NOMO-1 treated with DMSO at 0.1 percent for 48 hours (cell line): ENCODE measurements around the gene LIN37.
A peak's percentile ranks its signal among the peaks of the same experiment; 100 is the strongest.

Experiments used
- DNase-seq: peaks from one replicate; lab custom pipeline; 2025; ENCODE audit not compliant: unreplicated experiment; lab: John Stamatoyannopoulos, UW

The LIN37 gene

DNA sequence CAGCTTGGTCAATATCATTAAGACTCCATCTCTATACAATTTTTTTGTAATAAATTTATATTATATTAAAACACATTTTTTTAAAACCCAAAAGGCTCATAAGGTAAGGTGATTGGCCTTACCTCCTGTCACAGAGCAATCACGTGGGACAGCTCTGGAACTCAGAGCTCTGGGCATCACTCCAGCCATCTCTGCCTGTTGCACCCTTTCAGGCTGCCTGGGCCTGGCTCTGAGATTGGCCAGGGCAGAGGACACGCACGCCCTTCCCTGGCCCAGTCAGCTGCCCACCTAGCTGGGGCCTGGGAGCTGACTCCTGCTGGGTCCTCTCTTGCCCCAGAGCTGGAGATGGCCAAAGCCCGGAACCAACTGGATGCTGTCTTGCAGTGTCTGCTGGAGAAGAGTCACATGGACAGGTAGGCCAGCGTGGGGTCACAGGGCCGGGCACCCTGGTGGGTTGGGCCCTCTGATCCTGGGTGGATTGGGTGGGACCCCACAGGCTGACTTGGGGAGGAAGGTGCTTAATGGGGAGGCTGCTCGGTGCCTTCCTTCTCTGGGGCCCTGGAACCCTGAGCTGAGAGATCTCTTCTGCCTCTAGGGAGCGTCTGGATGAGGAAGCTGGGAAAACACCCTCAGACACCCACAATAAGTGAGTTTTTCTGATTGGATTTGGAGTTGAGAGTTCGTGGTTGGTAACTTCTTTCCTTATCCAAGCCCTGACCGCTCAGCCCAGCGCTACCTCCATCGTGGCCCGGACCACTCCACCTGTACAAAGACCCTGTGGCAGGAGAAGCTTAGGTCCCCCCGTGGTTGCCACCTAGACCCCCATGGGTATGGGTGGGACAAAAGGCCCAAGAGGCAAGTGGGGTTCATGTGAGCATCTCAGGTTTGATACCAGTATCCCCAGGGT lies 3.7 kb downstream of the LIN37 start:
- DNase-seq, result no peak

DNA sequence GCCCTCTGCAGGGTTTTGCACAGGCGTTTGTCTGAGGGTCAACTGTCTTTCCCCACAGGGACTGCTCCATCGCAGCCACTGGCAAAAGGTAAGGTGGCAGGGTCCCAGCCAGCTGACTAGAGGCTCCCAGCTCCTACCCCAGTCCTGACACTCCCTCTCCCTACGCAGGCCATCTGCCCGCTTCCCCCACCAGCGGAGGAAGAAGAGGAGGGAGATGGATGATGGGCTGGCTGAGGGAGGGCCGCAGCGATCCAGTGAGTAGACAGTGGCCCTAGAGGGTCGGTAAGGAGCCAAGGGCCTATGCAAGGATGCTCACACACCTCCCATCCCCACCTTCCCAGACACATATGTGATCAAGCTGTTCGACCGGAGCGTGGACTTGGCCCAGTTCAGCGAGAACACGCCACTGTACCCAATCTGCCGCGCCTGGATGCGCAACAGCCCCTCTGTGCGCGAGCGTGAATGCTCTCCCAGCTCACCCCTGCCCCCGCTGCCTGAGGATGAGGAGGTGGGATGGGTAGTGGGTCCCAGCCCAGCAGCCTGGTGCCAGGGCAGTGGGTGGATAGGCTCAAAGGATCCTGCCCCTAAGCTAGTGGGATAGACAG lies 4.5 kb downstream of the LIN37 start:
- no peak for DNase-seq

DNA sequence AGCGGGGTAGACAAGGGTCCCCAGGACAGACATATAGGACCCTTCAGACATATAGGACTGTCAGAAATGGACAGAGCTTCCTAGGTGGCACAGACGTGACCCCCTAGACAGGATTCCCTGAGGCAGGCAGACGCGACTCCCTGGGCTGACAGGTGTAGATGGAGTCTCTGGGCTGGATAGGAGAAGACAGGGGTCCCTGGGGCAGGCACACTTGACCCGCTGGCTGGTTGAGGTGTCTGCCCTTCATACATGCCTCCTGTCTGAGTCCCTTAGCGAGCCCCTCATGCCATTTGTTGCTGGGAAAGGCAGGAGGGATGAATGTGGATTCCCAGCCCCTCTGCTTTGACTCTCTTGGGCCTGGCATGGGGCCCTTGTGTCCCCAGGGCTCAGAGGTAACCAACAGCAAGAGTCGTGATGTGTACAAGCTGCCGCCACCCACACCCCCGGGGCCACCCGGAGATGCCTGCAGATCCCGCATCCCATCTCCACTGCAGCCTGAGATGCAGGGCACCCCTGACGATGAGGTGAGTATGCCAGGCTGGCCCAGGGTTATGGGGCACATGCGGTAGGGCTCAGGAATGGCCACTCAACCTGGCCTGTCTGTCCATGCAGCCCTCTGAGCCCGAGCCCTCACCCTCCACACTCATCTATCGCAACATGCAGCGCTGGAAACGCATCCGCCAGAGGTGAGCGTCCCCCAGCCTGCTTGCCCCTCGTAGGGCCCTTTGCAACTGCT lies 5.4 kb downstream of the LIN37 start:
- no peak for DNase-seq

DNA sequence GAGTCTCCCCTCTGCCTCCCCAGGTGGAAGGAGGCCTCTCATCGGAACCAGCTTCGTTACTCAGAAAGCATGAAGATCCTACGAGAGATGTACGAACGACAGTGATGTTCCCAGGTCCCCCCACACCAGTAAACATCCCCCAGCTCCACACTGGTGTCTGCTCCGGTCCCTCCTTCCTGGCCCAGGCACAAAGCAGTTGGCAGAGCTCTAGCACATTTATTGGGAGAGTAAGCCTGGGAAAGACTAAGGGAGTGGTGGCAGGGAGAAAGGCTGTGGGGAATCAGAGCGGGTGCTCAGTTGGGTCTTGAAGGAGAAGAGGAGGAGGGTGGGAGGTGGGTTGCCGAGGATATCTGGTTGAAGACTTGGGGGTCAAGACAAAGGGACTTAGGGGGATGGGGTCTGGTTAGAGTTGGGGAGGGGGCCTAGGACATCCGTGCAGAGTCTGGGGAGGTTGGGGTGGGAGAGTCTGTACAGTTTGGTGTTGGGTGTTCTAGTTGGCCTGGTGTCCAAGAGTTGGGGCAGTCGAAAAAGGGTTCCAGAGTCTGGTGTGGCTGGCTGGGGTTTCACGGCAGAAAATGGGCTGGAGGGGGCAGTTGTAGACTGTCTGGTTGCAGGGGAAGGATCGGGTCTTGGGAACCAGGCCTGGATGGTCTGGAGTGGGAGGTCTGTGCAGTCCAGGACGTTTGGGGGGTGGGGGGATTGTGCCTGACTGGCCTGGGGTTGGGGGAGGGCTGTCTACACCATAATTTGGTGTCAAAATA lies 6.2 kb downstream of the LIN37 start:
- no peak for DNase-seq

DNA sequence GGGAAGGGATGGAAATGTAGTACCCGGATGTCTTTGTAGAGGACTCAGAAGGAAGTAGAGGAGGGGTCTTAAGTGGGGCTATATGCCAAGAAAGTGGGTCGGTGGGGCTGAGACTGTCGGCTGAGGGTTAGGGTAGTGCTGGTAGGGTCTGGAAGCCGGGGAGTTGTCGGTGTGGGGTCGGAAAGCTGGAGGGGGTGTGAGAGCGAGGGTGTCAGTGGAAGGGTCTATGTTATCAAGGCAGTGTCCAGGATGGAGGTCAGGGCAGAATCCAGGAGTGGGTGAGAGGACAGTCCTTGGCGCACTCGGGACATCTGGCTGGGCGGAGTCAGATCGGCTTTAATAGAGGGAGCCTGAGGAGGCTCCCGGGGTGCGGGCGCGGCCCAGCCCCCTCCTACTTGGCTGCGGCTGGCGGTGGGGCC lies 6.8 kb downstream of the LIN37 start:
- DNase-seq, result no peak

- DNase-seq, result no peak
Observed at GRCh38 chr19:35755550-35756376, 7.4 kb downstream of the LIN37 start.

DNA sequence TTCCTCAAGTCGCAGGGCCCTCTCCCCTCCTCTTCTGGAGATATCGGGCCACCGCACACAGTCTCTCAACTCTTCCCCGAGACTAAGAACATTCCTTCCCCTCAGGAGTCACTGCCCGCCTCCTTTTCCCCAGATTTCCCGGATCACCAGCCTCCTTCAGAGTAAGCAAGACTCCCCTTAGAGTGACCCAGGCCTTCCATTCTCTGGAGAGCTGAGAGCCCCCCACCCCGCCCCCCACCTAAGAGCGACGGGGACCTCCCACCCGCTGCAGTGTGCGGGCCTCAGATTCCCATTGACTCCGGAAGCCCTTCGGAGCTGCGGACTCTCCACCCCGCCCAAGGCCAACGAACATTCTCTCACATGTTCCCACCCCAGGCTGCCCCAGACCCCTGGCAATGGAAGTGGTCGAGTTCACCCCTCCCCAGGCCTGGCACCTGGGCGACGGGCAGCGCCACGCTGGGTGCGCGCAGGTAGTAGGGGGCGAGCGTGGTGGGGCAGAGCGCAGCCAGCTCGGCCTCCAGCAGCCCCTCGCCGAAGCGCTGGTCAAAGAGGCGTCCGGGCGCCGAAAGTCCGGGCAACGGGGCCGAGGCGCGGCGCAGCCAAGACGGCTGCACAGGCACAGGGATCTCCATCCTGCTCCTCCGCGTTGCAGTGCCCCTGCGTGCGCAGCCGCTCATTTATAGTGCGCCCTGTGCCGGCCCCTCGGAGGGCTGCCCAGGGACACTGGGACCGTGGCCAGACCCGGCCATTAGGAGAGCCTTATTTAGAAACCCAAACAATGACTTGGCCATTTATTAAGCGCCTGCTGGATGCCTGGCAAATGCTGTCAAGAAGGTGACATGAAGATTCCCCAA lies 8.2 kb downstream of the LIN37 start, which contains the start of gene HSPB6:
TSS of gene HSPB6 (minus strand) at position 653 of the 854 bp plus-strand sequence. CDS start at position 632, 21 bp downstream.
- DNase-seq, result no peak

DNA sequence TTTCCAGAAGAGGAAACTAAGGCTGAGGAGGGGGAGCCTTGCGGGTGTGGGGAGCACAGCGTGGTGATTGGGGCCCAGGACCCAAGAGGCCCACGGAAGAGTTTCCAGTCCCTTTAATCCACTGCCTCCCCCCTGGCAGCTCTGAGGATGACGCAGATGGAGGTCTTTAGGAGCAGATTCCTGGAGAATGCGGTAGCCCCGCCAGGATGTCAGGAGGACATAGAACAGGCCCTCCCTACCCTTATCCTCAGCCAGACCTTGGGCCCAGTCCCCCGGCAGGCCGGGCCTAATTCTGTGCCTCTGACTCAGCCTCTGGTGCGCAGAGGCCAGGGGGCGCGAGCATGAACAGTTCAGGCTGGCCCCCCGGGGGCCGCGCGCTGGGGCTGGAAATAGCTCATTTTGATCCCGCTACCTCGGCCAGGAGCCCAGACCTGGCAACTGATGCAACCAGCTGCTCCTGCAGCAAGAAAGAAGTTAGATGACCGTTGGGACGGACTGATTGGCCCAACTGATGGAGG lies 8.9 kb downstream of the LIN37 start:
- no peak for DNase-seq

DNA sequence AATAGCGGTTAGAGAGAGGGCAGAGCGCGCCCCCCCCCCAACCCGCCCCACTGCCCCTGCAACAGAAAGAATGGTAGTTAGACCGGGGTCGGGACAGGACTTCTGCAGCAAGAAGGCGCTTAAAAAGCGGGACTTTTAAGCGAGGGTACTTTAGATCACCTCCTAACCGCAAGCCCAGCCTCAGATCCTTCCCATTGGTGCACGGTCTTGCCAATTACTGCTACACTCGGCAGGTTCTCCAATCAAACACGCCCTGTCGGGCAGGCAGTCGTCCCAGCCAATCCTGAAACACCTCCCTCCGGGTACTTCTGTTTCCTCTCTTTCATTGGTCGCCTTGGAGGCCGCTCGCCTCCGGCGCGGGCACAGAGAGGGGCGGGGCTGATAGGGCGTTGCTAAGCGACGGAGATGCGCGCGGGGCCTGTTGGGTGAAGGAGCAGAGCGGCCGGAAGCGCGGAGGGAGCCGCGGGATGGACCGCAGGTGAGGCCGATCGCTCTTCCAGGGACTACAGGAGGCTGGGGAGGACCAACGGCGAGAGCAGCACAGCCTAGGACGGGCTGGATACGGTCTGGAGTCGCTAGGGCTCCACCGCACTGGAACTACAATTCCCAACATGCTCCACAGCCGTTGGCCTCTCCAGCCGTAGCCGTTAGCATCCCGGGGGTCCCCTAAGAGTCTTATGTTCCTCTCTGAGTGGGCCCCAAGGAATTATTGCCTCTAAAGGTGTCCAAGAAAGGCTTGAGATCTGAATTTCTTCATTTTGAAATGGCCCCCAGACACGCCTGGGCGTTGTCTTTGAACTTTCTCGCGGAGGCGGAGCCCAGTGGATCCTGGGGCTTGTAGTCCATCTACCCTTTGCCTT lies 9.6 kb downstream of the LIN37 start, which contains the start of gene PROSER3:
TSS of gene PROSER3 (plus strand) at position 428 of the 860 bp plus-strand sequence. CDS start at position 468, 40 bp downstream.
- peak; percentile 99 for DNase-seq

DNA sequence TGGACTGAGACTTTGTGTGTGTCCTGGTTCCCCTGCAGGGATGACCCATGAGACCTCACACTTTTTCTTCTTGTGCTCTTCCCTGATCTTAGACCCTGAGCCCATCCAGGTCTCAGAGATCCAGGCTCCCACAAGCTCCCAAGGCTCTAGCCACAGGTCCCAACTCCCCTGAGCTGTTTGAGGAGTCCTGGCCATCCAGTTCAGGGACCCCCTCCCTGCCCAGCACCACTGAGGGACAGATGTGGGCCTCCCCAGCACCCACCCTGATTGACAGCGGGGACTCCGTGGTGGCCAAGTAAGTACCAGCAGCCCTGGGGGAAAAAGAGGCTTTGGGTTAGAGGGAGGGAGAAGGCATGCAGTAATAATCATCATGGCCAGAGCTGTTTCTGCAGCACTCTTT lies 11.3 kb downstream of the LIN37 start:
- no peak for DNase-seq

DNA sequence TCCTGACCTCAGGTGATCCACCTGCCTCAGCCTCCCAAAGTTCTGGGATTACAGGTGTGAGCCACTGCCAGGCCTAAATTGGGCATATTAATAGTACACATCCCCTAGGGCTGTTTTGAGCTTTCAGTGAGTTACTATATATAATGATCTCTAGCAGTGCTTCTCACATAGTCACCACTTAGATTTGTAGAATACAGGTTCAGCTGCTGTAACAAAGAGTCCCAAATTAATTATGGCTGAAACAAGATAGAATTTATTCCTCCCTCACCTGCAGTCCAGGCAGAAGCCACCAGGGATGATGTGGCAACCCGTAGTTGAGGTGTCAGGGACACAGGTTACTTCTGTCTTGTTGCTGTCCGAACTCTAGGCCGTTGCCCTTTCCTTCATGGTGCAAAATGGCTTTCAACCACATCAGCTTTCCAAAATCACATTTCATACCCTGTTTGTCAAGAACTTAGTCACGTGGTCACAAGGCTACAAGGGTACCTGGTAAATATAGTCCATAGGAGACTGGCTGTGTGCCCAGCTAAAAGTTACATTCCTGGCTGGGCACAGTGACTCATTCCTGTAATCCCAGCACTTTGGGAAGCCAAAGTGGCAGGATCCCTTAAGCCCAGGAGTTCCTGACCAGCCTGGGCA lies 12.5 kb downstream of the LIN37 start:
- no peak for DNase-seq

GRCh38 chr19:35764432-35765315 lies 16.3 kb downstream of the LIN37 start:
- no peak for DNase-seq

DNA sequence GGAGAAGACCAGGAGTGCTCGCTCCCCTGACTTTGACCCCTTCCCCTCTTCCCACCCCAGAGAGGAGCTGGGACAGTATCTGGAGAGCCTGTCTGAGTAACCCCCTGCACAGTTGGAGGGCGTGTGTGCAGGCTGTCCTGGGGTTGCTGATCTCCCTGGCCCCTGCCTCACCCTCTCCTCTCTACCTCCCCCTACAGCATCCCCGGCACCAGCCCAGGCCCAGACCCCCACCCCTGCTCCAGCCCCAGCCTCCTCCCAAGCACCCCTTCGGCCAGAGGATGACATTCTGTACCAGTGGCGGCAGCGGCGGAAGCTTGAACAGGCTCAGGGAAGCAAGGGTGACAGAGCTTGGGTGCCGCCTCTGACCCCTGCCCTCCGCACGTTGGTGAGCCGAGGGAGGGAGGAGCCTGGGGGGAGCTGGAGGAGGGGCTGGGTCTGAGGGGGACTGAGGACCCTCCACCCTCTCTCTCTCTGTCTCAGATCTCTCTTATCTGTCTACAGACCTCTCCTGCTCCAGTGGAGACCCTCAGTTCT lies 18.3 kb downstream of the LIN37 start:
- DNase-seq, result no peak

DNA sequence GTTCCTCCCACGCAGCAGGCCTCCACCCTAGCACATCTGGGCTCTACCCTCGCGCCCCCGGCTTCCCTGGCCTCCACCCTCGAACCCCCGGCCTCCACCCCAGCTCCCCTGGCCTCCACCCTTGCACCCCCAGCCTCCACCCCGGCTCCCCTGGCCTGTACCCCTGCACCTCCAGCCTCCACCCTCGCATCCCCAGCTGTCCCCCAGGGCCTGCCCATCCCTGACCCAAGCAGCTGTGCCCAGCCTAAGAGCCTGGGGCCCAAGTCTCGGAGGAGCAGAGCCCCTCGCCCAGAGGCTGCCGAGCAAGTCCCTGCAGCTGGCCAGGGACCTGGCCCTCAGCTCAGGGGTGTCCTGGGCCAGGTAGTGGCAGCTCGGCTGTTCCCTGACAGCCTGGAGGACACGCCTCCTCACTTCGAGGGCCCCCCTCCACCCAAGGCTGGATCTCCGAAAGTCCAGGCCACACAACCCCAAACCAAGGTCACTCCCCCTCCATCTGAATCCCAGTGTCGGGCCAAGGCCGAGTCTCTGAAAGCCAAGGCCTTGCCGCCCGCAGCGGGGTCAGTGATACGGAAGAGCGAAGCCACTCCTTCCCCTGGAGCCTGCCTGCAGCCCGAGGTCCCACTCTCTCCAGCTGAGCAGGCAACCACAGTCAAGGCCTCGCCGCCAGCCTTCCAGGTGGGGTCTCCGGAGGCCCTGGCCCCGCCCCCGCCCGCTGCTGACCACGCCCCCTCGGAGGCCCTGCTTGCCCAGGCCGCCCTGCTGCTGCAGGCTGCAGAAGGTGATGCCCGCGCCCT lies 19.1 kb downstream of the LIN37 start:
- DNase-seq, result no peak

DNA sequence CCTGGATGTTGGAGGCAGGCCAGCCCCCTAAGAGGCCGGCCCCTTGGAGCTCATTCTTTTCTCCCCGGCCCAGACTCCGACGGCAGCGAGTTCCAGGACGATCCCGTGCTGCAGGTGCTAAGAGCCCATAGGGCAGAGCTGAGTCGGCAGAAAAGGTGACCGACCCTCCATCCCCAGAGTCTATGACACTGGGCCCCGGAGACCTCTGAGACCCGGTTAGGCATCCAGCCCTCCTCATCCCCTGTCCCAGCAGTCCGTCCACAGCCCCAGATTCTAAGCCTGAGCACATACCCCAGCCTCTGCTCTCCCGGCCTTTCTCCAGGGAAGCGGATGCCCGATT lies 19.7 kb downstream of the LIN37 start:
- no peak for DNase-seq
